Loucy (cell line): ENCODE results near the gene CNTN2.

ENCODE experiments used
- EZH2phosphoT487 ChIP-seq: fragments of 200-600 bp; IDR thresholded peaks from 2 replicates; pipeline ENCODE4 v1.6.1; 2018; ENCODE audit warnings: antibody characterized with exemption, mild to moderate bottlenecking, moderate library complexity, borderline replicate concordance
- TF ChIP-seq, protein P1 (sequence below): fragments of 200-600 bp; sonication (generic); conservative IDR thresholded peaks from 2 replicates; pipeline ENCODE4 v1.5.1; 2014; ENCODE audit warnings: mild to moderate bottlenecking, antibody characterized with exemption, low read length

DNA sequence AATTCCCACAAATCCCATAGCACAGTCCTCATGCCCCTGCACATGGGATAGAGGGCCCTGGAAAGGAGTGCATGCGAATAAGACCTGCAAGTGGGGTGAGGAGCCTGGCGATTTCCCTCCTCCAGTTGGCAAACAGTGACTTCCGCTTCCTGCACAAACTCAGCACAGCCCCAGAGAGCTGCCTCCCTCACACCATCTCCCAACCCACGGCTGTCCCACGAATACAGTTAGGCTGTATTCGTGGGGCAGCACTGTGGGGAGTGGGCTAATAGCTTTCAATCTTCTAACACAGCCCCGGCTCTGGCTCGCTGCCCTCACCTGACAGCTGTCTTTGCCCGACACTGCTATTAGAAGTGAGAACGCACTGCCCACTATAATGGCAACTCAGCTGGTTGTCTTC lies 28.2 kb upstream of the CNTN2 start:
- TF ChIP-seq, protein P1, sequence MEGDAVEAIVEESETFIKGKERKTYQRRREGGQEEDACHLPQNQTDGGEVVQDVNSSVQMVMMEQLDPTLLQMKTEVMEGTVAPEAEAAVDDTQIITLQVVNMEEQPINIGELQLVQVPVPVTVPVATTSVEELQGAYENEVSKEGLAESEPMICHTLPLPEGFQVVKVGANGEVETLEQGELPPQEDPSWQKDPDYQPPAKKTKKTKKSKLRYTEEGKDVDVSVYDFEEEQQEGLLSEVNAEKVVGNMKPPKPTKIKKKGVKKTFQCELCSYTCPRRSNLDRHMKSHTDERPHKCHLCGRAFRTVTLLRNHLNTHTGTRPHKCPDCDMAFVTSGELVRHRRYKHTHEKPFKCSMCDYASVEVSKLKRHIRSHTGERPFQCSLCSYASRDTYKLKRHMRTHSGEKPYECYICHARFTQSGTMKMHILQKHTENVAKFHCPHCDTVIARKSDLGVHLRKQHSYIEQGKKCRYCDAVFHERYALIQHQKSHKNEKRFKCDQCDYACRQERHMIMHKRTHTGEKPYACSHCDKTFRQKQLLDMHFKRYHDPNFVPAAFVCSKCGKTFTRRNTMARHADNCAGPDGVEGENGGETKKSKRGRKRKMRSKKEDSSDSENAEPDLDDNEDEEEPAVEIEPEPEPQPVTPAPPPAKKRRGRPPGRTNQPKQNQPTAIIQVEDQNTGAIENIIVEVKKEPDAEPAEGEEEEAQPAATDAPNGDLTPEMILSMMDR: no peak
- TF ChIP-seq EZH2phosphoT487: no peak
